HCT116 (cell line): ENCODE data around the gene SEC62. TPM values are rescaled to one million over a fixed set of nuclear protein-coding genes. Genes with fewer than 3 reads are reported as not detected.

ENCODE experiments used
- ATAC-seq: fragments of 200-7000 bp; cut with Tn5 transposase; 2 replicates; pipeline ENCODE4 v1.9.1; 2020; ENCODE audit warnings: mild to moderate bottlenecking, moderate library complexity
- Bru-seq: library from RNA; stranded (reverse); fragments of 400-500 nt; gene quantifications from one replicate; lab custom pipeline; 2021; lab: Mats Ljungman, UMichigan
- BruChase-seq, 2 experiments: library from RNA; stranded (reverse); fragments of 400-500 nt; gene quantifications; one replicate each; lab custom pipeline; 2021; lab: Mats Ljungman, UMichigan
- BruUV-seq: library from RNA; stranded (reverse); fragments of 400-500 nt; replicated peaks from 2 replicates; lab custom pipeline; 2021; lab: Mats Ljungman, UMichigan
- CTCF ChIA-PET: fragments of 300-600 bp; sonication (Branson Sonifier 250); formaldehyde crosslinking; loops from one replicate; lab custom pipeline; 2021; ENCODE audit warnings: antibody characterized with exemption; lab: Charles Lee
- POLR2A ChIA-PET: fragments of 300-600, 350-600 bp; sonication (Branson Sonifier 250); formaldehyde crosslinking; loops from one replicate; lab custom pipeline; 2021; ENCODE audit warnings: antibody characterized with exemption; lab: Charles Lee
- RAD21 ChIA-PET, 2 experiments: fragments of 300-600 bp; sonication (Branson Sonifier 250); formaldehyde crosslinking; loops; one replicate each; lab custom pipeline; 2023; ENCODE audit warnings: low total read pairs in 2 of 2; ENCODE audit not compliant: uncharacterized antibody in 2 of 2, unreplicated experiment in 2 of 2, low non-redundant PET in 1 of 2; lab: Charles Lee
- DNase-seq: peaks from one replicate; pipeline ENCODE4 v3.0.0-alpha.2; 2010; ENCODE audit warnings: low read depth, low spot score
- H2AFZ ChIP-seq: fragments of 200-600 bp; shearing (Covaris generic), sonication (generic); 2 replicates; pipeline ENCODE4 v1.6.1; 2017; ENCODE audit warnings: low read depth, mixed run types, mixed read lengths, antibody characterized with exemption, low read length; ENCODE audit not compliant: poor library complexity, severe bottlenecking
- H3K27ac ChIP-seq: 2 replicates; pipeline ENCODE4 v1.5.1; 2012; ENCODE audit warnings: low read depth, low read length
- H3K27me3 ChIP-seq: fragments of 200-600 bp; sonication (generic); 2 replicates; pipeline ENCODE4 v1.6.1; 2016; ENCODE audit warnings: mixed run types, low read length, mixed read lengths; ENCODE audit not compliant: insufficient read depth
- H3K36me3 ChIP-seq, 2 experiments: fragments of 200-500 bp in 1 of 2; fragments of 200-600 bp in 1 of 2; sonication (Bioruptor generic) in 1 of 2; sonication (generic) in 1 of 2; 2 replicates each; pipeline versions ENCODE4 v1.5.1 to v1.6.1; 2014 to 2016; ENCODE audit warnings: low read length in 2 of 2, inconsistent platforms in 1 of 2, mixed read lengths in 1 of 2, mixed run types in 1 of 2; ENCODE audit not compliant: insufficient read depth in 2 of 2, control insufficient read depth in 1 of 2
- H3K4me1 ChIP-seq, 2 experiments: fragments of 200-600 bp in 1 of 2; sonication (generic) in 1 of 2; 2 replicates each; pipeline versions ENCODE4 v1.5.1 to v1.6.1; 2012 to 2017; ENCODE audit warnings: low read length in 2 of 2, inconsistent platforms in 1 of 2, mild to moderate bottlenecking in 1 of 2, mixed read lengths in 1 of 2, mixed run types in 1 of 2, moderate library complexity in 1 of 2; ENCODE audit not compliant: insufficient read depth in 2 of 2, control insufficient read depth in 1 of 2
- H3K4me2 ChIP-seq: fragments of 200-600 bp; sonication (generic); 2 replicates; pipeline ENCODE4 v1.6.1; 2017; ENCODE audit warnings: mixed run types, low read length, mixed read lengths
- H3K4me3 ChIP-seq, 2 experiments: fragments of 200-600 bp in 1 of 2; sonication (generic) in 1 of 2; replicated peaks in 1 of 2; 2 replicates each; pipeline ENCODE4 v1.5.1; 2011 to 2016; ENCODE audit warnings: low read length in 2 of 2, control low read depth in 1 of 2, low read depth in 1 of 2, mild to moderate bottlenecking in 1 of 2, mixed read lengths in 1 of 2, mixed run types in 1 of 2
- H3K79me2 ChIP-seq: fragments of 200-600 bp; sonication (generic); 2 replicates; pipeline ENCODE4 v1.6.1; 2017; ENCODE audit warnings: mild to moderate bottlenecking, mixed run types, low read length, moderate library complexity, mixed read lengths; ENCODE audit not compliant: insufficient read depth
- H3K9ac ChIP-seq: fragments of 200-600 bp; sonication (generic); 2 replicates; pipeline ENCODE4 v1.6.1; 2016; ENCODE audit warnings: low read length, mixed read lengths
- H3K9me2 ChIP-seq: fragments of 200-600 bp; sonication (generic), shearing (Covaris generic); 2 replicates; pipeline ENCODE4 v1.6.1; 2017; ENCODE audit warnings: mixed run types, mild to moderate bottlenecking, moderate library complexity; ENCODE audit not compliant: insufficient read depth
- H3K9me3 ChIP-seq, 2 experiments: fragments of 200-500 bp in 1 of 2; fragments of 200-600 bp in 1 of 2; sonication (Bioruptor generic) in 1 of 2; sonication (generic) in 1 of 2; 2 replicates each; pipeline ENCODE4 v1.6.1; 2014 to 2017; ENCODE audit warnings: low read length in 2 of 2, mixed read lengths in 2 of 2, inconsistent platforms in 1 of 2, low read depth in 1 of 2, mild to moderate bottlenecking in 1 of 2, mixed run types in 1 of 2, moderate library complexity in 1 of 2; ENCODE audit not compliant: control insufficient read depth in 1 of 2, insufficient read depth in 1 of 2
- H4K20me1 ChIP-seq: fragments of 200-600 bp; sonication (generic), shearing (Covaris generic); 2 replicates; pipeline ENCODE4 v1.6.1; 2017; ENCODE audit warnings: mixed run types, mild to moderate bottlenecking, moderate library complexity; ENCODE audit not compliant: insufficient read depth
- CBX3 ChIP-seq: IDR thresholded peaks from 2 replicates; pipeline ENCODE4 v1.6.1; 2012; ENCODE audit warnings: low read depth
- ELF1 ChIP-seq: IDR thresholded peaks from 2 replicates; pipeline ENCODE4 v1.6.1; 2012; ENCODE audit warnings: low read depth, borderline replicate concordance
- EZH2 ChIP-seq: fragments of 200-600 bp; sonication (generic); IDR thresholded peaks from 2 replicates; pipeline ENCODE4 v1.6.1; 2017; ENCODE audit warnings: antibody characterized with exemption, mixed run types
- FOSL1 ChIP-seq: IDR thresholded peaks from 2 replicates; pipeline ENCODE4 v1.6.1; 2012; ENCODE audit warnings: low read depth
- POLR2AphosphoS5 ChIP-seq: IDR thresholded peaks from 2 replicates; pipeline ENCODE4 v1.6.1; 2011; ENCODE audit warnings: mild to moderate bottlenecking, low read depth, low read length, moderate library complexity
- RAD21 ChIP-seq: IDR thresholded peaks from 2 replicates; pipeline ENCODE4 v1.6.1; 2012; ENCODE audit warnings: low read depth, mild to moderate bottlenecking
- REST ChIP-seq: IDR thresholded peaks from 2 replicates; pipeline ENCODE4 v1.6.1; 2012; ENCODE audit warnings: low read depth
- SP1 ChIP-seq: IDR thresholded peaks from 2 replicates; pipeline ENCODE4 v1.6.1; 2012; ENCODE audit warnings: low read depth
- SRF ChIP-seq: IDR thresholded peaks from 2 replicates; pipeline ENCODE4 v1.6.1; 2012; ENCODE audit warnings: low read depth
- TCF7L2 ChIP-seq: IDR thresholded peaks from 2 replicates; pipeline ENCODE4 v1.7.0; 2011; ENCODE audit warnings: borderline replicate concordance, inconsistent platforms; ENCODE audit not compliant: insufficient read depth, insufficient read length; ENCODE audit errors: extremely low read depth
- ZBTB33 ChIP-seq: IDR thresholded peaks from 2 replicates; pipeline ENCODE4 v1.6.1; 2011; ENCODE audit warnings: mild to moderate bottlenecking, low read length, moderate library complexity; ENCODE audit not compliant: insufficient replicate concordance; ENCODE audit errors: extremely low read depth
- intact Hi-C: fragments of 100-400 bp; cut with micrococcal nuclease; formaldehyde crosslinking; loops from 2 replicates; pipeline ENCODE4 v1.10.0; 2022
- long read RNA-seq: library from polyadenylated mRNA; unstranded; transcript quantifications from one replicate; pipeline ENCODE4 v2.0.0, GENCODE V29; 2021; ENCODE audit not compliant: unreplicated experiment
- polyA plus RNA-seq: library from polyadenylated mRNA; unstranded; fragments of >200 nt; gene quantifications from 2 replicates; pipeline ENCODE4 v1.2.1, GENCODE V29; 2012; ENCODE audit warnings: missing spikeins
- total RNA-seq: library from RNA; stranded (reverse); gene quantifications from one replicate; pipeline ENCODE4 v1.2.1, GENCODE V29; 2021; ENCODE audit not compliant: unreplicated experiment
- TF ChIP-seq, protein P1 (sequence below): IDR thresholded peaks from 2 replicates; pipeline ENCODE4 v1.6.1; 2012
- TF ChIP-seq, protein P2 (sequence below): IDR thresholded peaks from 2 replicates; pipeline ENCODE4 v1.6.1; 2012
- TF ChIP-seq, protein P3 (sequence below), 3 experiments: fragments of 200-600 bp in 1 of 3; sonication (generic) in 1 of 3; IDR thresholded peaks in 2 of 3; conservative IDR thresholded peaks in 1 of 3; 2 replicates each; pipeline ENCODE4 v1.5.1; 2012 to 2017; ENCODE audit warnings: low read depth in 2 of 3, low read length in 2 of 3, antibody characterized with exemption in 1 of 3, borderline replicate concordance in 1 of 3, control low read depth in 1 of 3, mild to moderate bottlenecking in 1 of 3, mixed read lengths in 1 of 3, mixed run types in 1 of 3, moderate library complexity in 1 of 3; ENCODE audit not compliant: insufficient read depth in 1 of 3

The SEC62 gene, protein sequence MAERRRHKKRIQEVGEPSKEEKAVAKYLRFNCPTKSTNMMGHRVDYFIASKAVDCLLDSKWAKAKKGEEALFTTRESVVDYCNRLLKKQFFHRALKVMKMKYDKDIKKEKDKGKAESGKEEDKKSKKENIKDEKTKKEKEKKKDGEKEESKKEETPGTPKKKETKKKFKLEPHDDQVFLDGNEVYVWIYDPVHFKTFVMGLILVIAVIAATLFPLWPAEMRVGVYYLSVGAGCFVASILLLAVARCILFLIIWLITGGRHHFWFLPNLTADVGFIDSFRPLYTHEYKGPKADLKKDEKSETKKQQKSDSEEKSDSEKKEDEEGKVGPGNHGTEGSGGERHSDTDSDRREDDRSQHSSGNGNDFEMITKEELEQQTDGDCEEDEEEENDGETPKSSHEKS
- total RNA-seq (55.4 TPM), Bru-seq, nascent RNA (percentile 93 among the genes with signal in this experiment), BruChase-seq, experiment 1, labeled RNA remaining after a 6-hour chase (percentile 95 among the genes with signal in this experiment), BruChase-seq, experiment 2, labeled RNA remaining after a 2-hour chase (percentile 91 among the genes with signal in this experiment)
- polyA plus RNA-seq, result 26.2 and 38.2 TPM in 2 replicates
- long read RNA-seq, full-length matches to known transcripts, result 51 of 107 reads
- long read RNA-seq, partial matches to known transcripts, result 47 of 107 reads
- long read RNA-seq, other reads (novel, unspliced or antisense), result 9 of 107 reads

GRCh38 chr3:169966428-169966950 lies at the start of gene SEC62:
Gene SEC62, plus strand, starts transcription at chr3:169966807. Its CDS starts 16 bp downstream, at chr3:169966823.
- ATAC-seq (peak; percentile 94), DNase-seq (peak; percentile 73)
- Histone ChIP-seq H3K4me1 (peaks cover 3 to 15% of the 10 kb centered on the region in 2 experiments; a peak in 3 of 4 replicates), H3K4me3 (peak within 1 kb of the TSS; percentile 68 to 76), H4K20me1 (no peaks in the 10 kb centered on the region), H3K27me3 (no peaks in the 10 kb centered on the region), H3K9me2 (no peaks in the 10 kb centered on the region), H3K4me2 (peak within 1 kb of the TSS; percentile 71), H3K36me3 (no peaks in the 10 kb centered on the region), H3K27ac (peak within 1 kb of the TSS; percentile 53; the same call in 1 of the 2 replicates), H3K9ac (peak within 1 kb of the TSS; percentile 82), H3K9me3 (no peaks in the 10 kb centered on the region), H3K79me2 (peaks cover 47% of the 10 kb centered on the region), H2AFZ (peak within 1 kb of the TSS; percentile 84)
- RAD21 ChIA-PET, result no interaction called here
- intact Hi-C loops, result loop anchor here (5.0 kb wide), 1 partner anchor 204 kb away; no protein-coding TSS in a partner anchor
- BruUV-seq, result no TSS peak
- POLR2A ChIA-PET, result interaction anchor here (1.3 kb wide), 1 partner anchor 17 kb away, joined by 5 read pairs; no protein-coding TSS in a partner anchor
- CTCF ChIA-PET, result interaction anchor here (1.4 kb wide), 1 partner anchor 72 kb away, joined by 4 read pairs; the partner anchor contains the start of gene GPR160
- TF ChIP-seq REST (no peak), FOSL1 (no peak; the same call in 1 of the 2 replicates), ZBTB33 (peak; percentile 98), SP1 (peak; percentile 48; the same call in 1 of the 2 replicates), SRF (no peak; the same call in 1 of the 2 replicates), RAD21 (peak; percentile 42), ELF1 (no peak), EZH2 (no peak), POLR2AphosphoS5 (peak; percentile 96), TCF7L2 (peak; percentile 47), CBX3 (peak; percentile 79; the same call in 1 of the 2 replicates)
- TF ChIP-seq, protein P1, sequence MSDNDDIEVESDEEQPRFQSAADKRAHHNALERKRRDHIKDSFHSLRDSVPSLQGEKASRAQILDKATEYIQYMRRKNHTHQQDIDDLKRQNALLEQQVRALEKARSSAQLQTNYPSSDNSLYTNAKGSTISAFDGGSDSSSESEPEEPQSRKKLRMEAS, result peak; percentile 58
- TF ChIP-seq, protein P2, sequence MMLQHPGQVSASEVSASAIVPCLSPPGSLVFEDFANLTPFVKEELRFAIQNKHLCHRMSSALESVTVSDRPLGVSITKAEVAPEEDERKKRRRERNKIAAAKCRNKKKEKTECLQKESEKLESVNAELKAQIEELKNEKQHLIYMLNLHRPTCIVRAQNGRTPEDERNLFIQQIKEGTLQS, result no peak
- TF ChIP-seq, protein P3, sequence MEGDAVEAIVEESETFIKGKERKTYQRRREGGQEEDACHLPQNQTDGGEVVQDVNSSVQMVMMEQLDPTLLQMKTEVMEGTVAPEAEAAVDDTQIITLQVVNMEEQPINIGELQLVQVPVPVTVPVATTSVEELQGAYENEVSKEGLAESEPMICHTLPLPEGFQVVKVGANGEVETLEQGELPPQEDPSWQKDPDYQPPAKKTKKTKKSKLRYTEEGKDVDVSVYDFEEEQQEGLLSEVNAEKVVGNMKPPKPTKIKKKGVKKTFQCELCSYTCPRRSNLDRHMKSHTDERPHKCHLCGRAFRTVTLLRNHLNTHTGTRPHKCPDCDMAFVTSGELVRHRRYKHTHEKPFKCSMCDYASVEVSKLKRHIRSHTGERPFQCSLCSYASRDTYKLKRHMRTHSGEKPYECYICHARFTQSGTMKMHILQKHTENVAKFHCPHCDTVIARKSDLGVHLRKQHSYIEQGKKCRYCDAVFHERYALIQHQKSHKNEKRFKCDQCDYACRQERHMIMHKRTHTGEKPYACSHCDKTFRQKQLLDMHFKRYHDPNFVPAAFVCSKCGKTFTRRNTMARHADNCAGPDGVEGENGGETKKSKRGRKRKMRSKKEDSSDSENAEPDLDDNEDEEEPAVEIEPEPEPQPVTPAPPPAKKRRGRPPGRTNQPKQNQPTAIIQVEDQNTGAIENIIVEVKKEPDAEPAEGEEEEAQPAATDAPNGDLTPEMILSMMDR (IDR thresholded peaks at IDR 0.05 in 2 of 3, conservative IDR thresholded peaks at IDR 0.05 in 1 of 3; ENCODE audit: borderline replicate concordance in 1 of 3, insufficient read depth in 1 of 3, low read depth in 2 of 3, low read length in 2 of 3), result peak in 2 of 3 experiments; percentile 20 to 26; a peak in 2 of 6 replicates
